SK-N-SH (cell line): Measurements from ENCODE around the gene STAC. TPM values are rescaled to one million over a fixed set of nuclear protein-coding genes. Genes with fewer than 3 reads are reported as not detected.

Experiments
- CTCF ChIA-PET: fragments of 300-600, 350-600 bp; formaldehyde crosslinking; extraction: SDS; loops from one replicate; lab custom pipeline; 2021; lab: Yijun Ruan, JAX
- POLR2A ChIA-PET: fragments of 350-600 bp; sonication (Branson Sonifier 250); formaldehyde crosslinking; extraction: SDS; loops from one replicate; lab custom pipeline; 2020; ENCODE audit warnings: antibody characterized with exemption, inconsistent platforms; lab: Yijun Ruan, JAX
- DNase-seq: peaks from one replicate; pipeline ENCODE4 v3.0.0; 2012
- H2AFZ ChIP-seq: fragments of 200-600 bp; sonication (generic); 2 replicates; pipeline ENCODE4 v1.8.1; 2016; ENCODE audit warnings: antibody characterized with exemption, mild to moderate bottlenecking, low read depth
- H3F3A ChIP-seq: fragments of 200-600 bp; sonication (generic); replicated peaks from 2 replicates; pipeline ENCODE3; 2016; ENCODE audit warnings: antibody characterized with exemption, mild to moderate bottlenecking; ENCODE audit not compliant: insufficient read depth
- H3K27ac ChIP-seq, 2 experiments: fragments of 200-500 bp in 1 of 2; fragments of 200-600 bp in 1 of 2; sonication (Bioruptor generic) in 1 of 2; sonication (generic), shearing (Covaris generic) in 1 of 2; 2 replicates each; pipeline versions ENCODE4 v1.5.1 to v1.6.1; 2014 to 2016; ENCODE audit warnings: low read depth in 2 of 2, inconsistent platforms in 1 of 2, low read length in 1 of 2, mild to moderate bottlenecking in 1 of 2, mixed read lengths in 1 of 2
- H3K27me3 ChIP-seq: fragments of 200-600 bp; sonication (generic), shearing (Covaris generic); 2 replicates; pipeline ENCODE4 v1.6.1; 2016; ENCODE audit warnings: mixed run types; ENCODE audit not compliant: insufficient read depth
- H3K36me3 ChIP-seq, 2 experiments: fragments of 200-500 bp in 1 of 2; fragments of 200-600 bp in 1 of 2; sonication (Bioruptor generic) in 1 of 2; sonication (generic) in 1 of 2; replicated peaks in 1 of 2; 2 replicates each; pipeline versions ENCODE3 to v1.5.1; 2014 to 2016; ENCODE audit warnings: low read length in 1 of 2, mild to moderate bottlenecking in 1 of 2; ENCODE audit not compliant: insufficient read depth in 2 of 2, control insufficient read depth in 1 of 2
- H3K4me1 ChIP-seq, 2 experiments: fragments of 200-500 bp in 1 of 2; fragments of 200-600 bp in 1 of 2; sonication (Bioruptor generic) in 1 of 2; sonication (generic), shearing (Covaris generic) in 1 of 2; 2 replicates each; pipeline versions ENCODE4 v1.5.1 to v1.6.1; 2014 to 2016; ENCODE audit warnings: low read depth in 1 of 2, low read length in 1 of 2, mixed run types in 1 of 2; ENCODE audit not compliant: insufficient read depth in 2 of 2, control insufficient read depth in 1 of 2
- H3K4me2 ChIP-seq: fragments of 200-600 bp; sonication (generic), shearing (Covaris generic); 2 replicates; pipeline ENCODE4 v1.6.1; 2017; ENCODE audit warnings: mixed run types
- H3K4me3 ChIP-seq, 2 experiments: fragments of 200-500 bp in 1 of 2; fragments of 200-600 bp in 1 of 2; sonication (Bioruptor generic) in 1 of 2; sonication (generic), shearing (Covaris generic) in 1 of 2; 2 replicates each; pipeline versions ENCODE4 v1.5.1 to v1.8.1; 2014 to 2016; ENCODE audit warnings: low read depth in 2 of 2, inconsistent platforms in 1 of 2, low read length in 1 of 2, mild to moderate bottlenecking in 1 of 2, mixed read lengths in 1 of 2, moderate library complexity in 1 of 2
- H3K79me2 ChIP-seq: fragments of 200-600 bp; sonication (generic); 2 replicates; pipeline ENCODE4 v1.8.1; 2017; ENCODE audit warnings: mild to moderate bottlenecking; ENCODE audit not compliant: insufficient read depth
- H3K9ac ChIP-seq: fragments of 200-600 bp; sonication (generic); 2 replicates; pipeline ENCODE4 v1.6.1; 2017; ENCODE audit warnings: mixed run types
- H3K9me2 ChIP-seq: fragments of 200-600 bp; sonication (generic); 2 replicates; pipeline ENCODE4 v1.6.1; 2017; ENCODE audit warnings: mixed run types
- H3K9me3 ChIP-seq: fragments of 200-600 bp; sonication (generic); 2 replicates; pipeline ENCODE4 v1.6.1; 2017; ENCODE audit warnings: mixed run types, mild to moderate bottlenecking, moderate library complexity
- H4K20me1 ChIP-seq: fragments of 200-600 bp; sonication (generic); 2 replicates; pipeline ENCODE4 v1.6.1; 2017; ENCODE audit warnings: mild to moderate bottlenecking, mixed run types; ENCODE audit not compliant: insufficient read depth
- CHD2 ChIP-seq: fragments of 150-350 bp; IDR thresholded peaks from 2 replicates; pipeline ENCODE4 v1.6.1; 2018; ENCODE audit warnings: low read length; ENCODE audit not compliant: partially characterized antibody
- ELF1 ChIP-seq: IDR thresholded peaks from 2 replicates; pipeline ENCODE4 v1.4.0; 2012
- EP300 ChIP-seq, 2 experiments: IDR thresholded peaks; 2 replicates each; pipeline versions ENCODE4 v1.4.0 to v1.6.1; 2012; ENCODE audit warnings: borderline replicate concordance in 1 of 2, low read depth in 1 of 2, low read length in 1 of 2
- FOSL2 ChIP-seq: IDR thresholded peaks from 2 replicates; pipeline ENCODE4 v1.4.0; 2012; ENCODE audit warnings: low read depth, mild to moderate bottlenecking, moderate library complexity, borderline replicate concordance
- FOXJ3 ChIP-seq: sonication (generic); formaldehyde crosslinking; IDR thresholded peaks from 2 replicates; pipeline ENCODE4 v1.5.1; 2020; ENCODE audit warnings: mild to moderate bottlenecking, missing genetic modification reagents
- FOXM1 ChIP-seq: IDR thresholded peaks from 2 replicates; pipeline ENCODE4 v1.4.0; 2012; ENCODE audit warnings: low read depth, mild to moderate bottlenecking
- GABPA ChIP-seq: IDR thresholded peaks from 2 replicates; pipeline ENCODE4 v1.4.0; 2012; ENCODE audit warnings: low read depth, mild to moderate bottlenecking
- JUND ChIP-seq: IDR thresholded peaks from 2 replicates; pipeline ENCODE4 v1.4.0; 2012
- MAX ChIP-seq: IDR thresholded peaks from 2 replicates; pipeline ENCODE4 v1.4.0; 2012; ENCODE audit warnings: low read depth
- NRF1 ChIP-seq: IDR thresholded peaks from 2 replicates; pipeline ENCODE4 v1.6.1; 2012; ENCODE audit warnings: low read depth, mild to moderate bottlenecking, low read length
- POLR2AphosphoS5 ChIP-seq: IDR thresholded peaks from 2 replicates; pipeline ENCODE4 v1.6.1; 2012; ENCODE audit warnings: low read depth, low read length
- RAD21 ChIP-seq: IDR thresholded peaks from 2 replicates; pipeline ENCODE4 v1.6.1; 2012; ENCODE audit warnings: mild to moderate bottlenecking, low read length
- RCOR1 ChIP-seq: fragments of 150-350 bp; IDR thresholded peaks from 2 replicates; pipeline ENCODE4 v1.6.1; 2017; ENCODE audit warnings: antibody characterized with exemption, low read length
- RFX5 ChIP-seq: IDR thresholded peaks from 2 replicates; pipeline ENCODE4 v1.6.1; 2012; ENCODE audit warnings: mild to moderate bottlenecking, improper control_type of control experiment, low read length
- RXRA ChIP-seq: IDR thresholded peaks from 2 replicates; pipeline ENCODE4 v1.4.0; 2012; ENCODE audit warnings: low read depth, mild to moderate bottlenecking, borderline replicate concordance
- SIN3A ChIP-seq: IDR thresholded peaks from 2 replicates; pipeline ENCODE4 v1.6.1; 2012; ENCODE audit warnings: low read depth, mild to moderate bottlenecking, low read length, moderate library complexity, borderline replicate concordance
- TAF1 ChIP-seq: IDR thresholded peaks from 2 replicates; pipeline ENCODE4 v1.6.1; 2012; ENCODE audit warnings: low read depth, mild to moderate bottlenecking, low read length, moderate library complexity, borderline replicate concordance
- USF2 ChIP-seq: fragments of 150-350 bp; IDR thresholded peaks from 2 replicates; pipeline ENCODE4 v1.6.1; 2017; ENCODE audit warnings: antibody characterized with exemption, low read length, low read depth, borderline replicate concordance
- ZBTB33 ChIP-seq: IDR thresholded peaks from 2 replicates; pipeline ENCODE4 v1.4.0; 2012; ENCODE audit warnings: low read depth, borderline replicate concordance
- WGBS: methylation state at CpG from one replicate; pipeline ENCODE4 v1.1.6; 2017; ENCODE audit warnings: low lambda C conversion rate; 5-methylcytosine and 5-hydroxymethylcytosine counted together
- polyA plus RNA-seq, 3 experiments: library from polyadenylated mRNA; depleted of rRNA; stranded (reverse); fragments of >200 nt; gene quantifications; 2 replicates each; pipeline ENCODE4 v1.2.3, GENCODE V29; 2012
- TF ChIP-seq, protein P1 (sequence below): IDR thresholded peaks from 2 replicates; pipeline ENCODE4 v1.4.0; 2012; ENCODE audit warnings: low read depth, borderline replicate concordance

STAC gene
- polyA plus RNA-seq, 1 of the 3 experiments (the other 2 are of a cell fraction), result 25.0 TPM

- TF ChIP-seq, protein P1, sequence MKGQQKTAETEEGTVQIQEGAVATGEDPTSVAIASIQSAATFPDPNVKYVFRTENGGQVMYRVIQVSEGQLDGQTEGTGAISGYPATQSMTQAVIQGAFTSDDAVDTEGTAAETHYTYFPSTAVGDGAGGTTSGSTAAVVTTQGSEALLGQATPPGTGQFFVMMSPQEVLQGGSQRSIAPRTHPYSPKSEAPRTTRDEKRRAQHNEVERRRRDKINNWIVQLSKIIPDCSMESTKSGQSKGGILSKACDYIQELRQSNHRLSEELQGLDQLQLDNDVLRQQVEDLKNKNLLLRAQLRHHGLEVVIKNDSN, result no peak
- no peak for TF ChIP-seq RXRA
- TF ChIP-seq RCOR1, result no peak
Measured at GRCh38 chr3:36561601-36562000, 181.3 kb downstream of the STAC start (continued).

DNA sequence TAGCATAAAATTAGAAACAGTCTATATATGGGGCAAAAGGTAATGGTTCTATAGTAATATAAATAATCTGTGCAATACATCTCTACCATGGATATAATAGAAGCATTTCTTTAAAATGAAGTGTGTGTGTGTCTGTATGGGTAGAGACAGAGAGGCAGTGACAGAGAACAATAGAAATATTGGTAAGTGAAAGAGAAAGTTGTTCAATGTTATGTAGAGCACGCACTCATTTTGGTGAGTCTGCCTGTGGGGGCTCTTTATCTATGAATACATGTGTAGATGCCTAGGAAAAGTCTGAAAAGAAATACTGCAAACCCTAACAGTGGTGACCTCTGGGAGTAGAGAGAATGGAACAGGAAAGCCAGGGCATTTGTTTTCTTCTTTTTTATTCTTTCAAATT is 182.6 kb downstream of the STAC start:
- H3K4me2 ChIP-seq, result no peak overlapping the region
- H3K79me2 ChIP-seq, result no peaks in the 10 kb centered on the region
- no peak overlapping the region for H3K9ac ChIP-seq
- ChIA-PET CTCF (no interaction called here), POLR2A (no interaction called here)
- no peak overlapping the region for H2AFZ ChIP-seq
- no peaks in the 10 kb centered on the region for H3K36me3 ChIP-seq
- no peak overlapping the region for H3K27ac ChIP-seq
- H3K4me3 ChIP-seq, result no peak overlapping the region
- no peaks in the 10 kb centered on the region for H3K27me3 ChIP-seq
- H3F3A ChIP-seq, result no peaks in the 10 kb centered on the region
- 52% methylated on average over 1 of the region's 1 CpG for WGBS
- no peak for TF ChIP-seq GABPA
- no peak for TF ChIP-seq JUND
- TF ChIP-seq MAX, result no peak
- TF ChIP-seq FOXM1, result no peak
- no peak for TF ChIP-seq NRF1
- no peak for TF ChIP-seq FOSL2
- no peak for TF ChIP-seq RFX5
- TF ChIP-seq ZBTB33, result no peak
- no peak for TF ChIP-seq RCOR1
- no peak for TF ChIP-seq TAF1
- TF ChIP-seq, protein P1, result no peak
- no peak for TF ChIP-seq RXRA
- no peak for TF ChIP-seq ELF1
- no peak for TF ChIP-seq SIN3A
- no peak for TF ChIP-seq FOXJ3
- TF ChIP-seq RAD21, result no peak
- TF ChIP-seq USF2, result no peak
- no peak for TF ChIP-seq EP300 (IDR thresholded peaks at IDR 0.05; ENCODE audit: borderline replicate concordance in 1 of 2, low read depth in 1 of 2, low read length in 1 of 2)
- no peak for TF ChIP-seq POLR2AphosphoS5
- TF ChIP-seq CHD2, result no peak
- no peaks in the 10 kb centered on the region for H3K9me3 ChIP-seq
- peaks cover 0 to 11% of the 10 kb centered on the region in 2 experiments; a peak in 1 of 4 replicates for H3K4me1 ChIP-seq
- H3K9me2 ChIP-seq, result no peaks in the 10 kb centered on the region
- DNase-seq, result no peak
- H4K20me1 ChIP-seq, result no peaks in the 10 kb centered on the region
